HG03378 (cell line): ENCODE results near the gene ASB18.

Source experiments
- ATAC-seq: cut with Tn5 transposase; IDR thresholded peaks from one replicate; pipeline ENCODE4 v1.9.1; 2021; ENCODE audit warnings: mild to moderate bottlenecking, moderate library complexity; ENCODE audit not compliant: unreplicated experiment

Gene ASB18

DNA sequence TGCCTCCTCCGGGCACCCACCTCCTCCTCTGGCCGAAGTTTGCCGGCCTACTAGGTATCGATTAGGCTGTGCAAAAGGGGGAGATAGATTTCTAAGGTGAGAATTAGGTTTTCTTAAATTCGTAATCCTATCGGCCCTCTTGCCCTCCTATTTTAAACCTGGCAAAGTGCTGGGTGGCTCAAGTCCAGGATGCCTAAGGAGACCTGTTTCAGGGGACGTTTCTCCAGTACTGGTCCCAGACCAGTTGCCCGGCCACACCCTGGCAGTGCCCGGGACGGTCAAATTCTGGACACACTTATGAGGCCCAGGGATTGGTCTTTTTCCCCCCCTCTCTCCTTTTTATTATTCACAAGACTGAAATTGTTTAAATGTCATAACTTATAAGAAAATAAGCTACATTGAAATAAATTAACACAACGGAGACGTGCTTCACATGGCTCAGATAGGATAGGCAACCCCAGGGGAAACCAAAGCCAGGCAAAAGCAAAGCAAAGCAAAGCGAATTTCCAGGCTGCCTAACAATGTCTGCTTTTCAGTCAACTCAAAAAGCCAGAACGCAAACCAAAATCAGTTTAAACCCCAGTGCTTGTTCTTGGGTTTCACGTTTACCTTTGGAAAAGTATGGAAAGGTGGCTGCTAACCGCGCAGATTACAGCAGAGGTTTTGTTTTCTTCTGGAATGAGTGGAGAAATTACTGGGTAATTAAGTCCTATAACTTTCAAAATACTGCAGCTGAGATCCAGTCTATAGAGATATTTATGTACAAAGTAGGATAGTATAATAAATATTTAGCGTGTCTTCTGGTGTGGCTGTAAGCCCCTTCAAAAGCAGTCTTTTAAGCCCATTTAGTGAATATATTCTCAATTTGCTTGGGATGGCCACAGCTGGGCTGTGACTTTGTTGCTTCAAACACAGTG is 99.0 kb downstream of the ASB18 start:
- no peak for ATAC-seq

- no peak for ATAC-seq
Observed at GRCh38 chr2:236164201-236164924, 99.8 kb downstream of the ASB18 start.

DNA sequence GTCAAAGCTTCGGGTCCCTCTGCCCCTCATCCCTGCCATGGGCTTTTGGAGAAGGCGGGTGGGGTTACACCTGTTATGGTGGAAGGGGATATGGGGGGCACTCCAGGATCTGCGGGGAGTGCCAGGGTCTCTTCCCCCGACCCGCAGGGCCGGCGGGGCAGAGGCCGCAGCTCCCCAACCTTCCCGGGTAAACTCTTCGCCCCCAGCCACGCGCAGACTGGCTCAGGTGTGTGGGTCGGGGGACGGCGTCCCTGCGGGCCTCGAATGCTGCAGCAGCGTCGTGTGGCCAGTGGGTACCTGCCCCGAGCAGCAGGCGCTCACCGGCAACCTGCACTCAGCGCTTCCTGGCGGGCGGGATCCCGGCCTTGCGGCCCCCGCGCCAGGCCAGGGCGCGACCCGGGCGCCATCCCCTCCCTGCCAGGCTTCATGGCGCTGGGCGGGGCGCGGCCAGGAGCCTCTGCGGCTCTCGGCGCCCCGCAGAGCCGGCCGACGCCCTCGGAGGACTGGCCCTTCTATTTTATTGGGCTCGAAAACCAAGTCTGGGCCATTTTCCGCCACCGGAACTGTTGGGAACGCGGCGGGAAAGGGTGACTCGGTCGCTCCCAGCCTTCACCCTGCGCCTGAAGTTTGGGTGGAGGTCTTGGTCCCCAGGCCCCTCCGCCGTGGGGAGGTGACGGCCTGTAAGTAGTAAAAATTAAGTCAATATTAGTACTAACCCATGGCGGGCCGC is 100.6 kb downstream of the ASB18 start:
- no peak for ATAC-seq

- no peak for ATAC-seq
Observed at GRCh38 chr2:236162882-236163470, 101.2 kb downstream of the ASB18 start.

DNA sequence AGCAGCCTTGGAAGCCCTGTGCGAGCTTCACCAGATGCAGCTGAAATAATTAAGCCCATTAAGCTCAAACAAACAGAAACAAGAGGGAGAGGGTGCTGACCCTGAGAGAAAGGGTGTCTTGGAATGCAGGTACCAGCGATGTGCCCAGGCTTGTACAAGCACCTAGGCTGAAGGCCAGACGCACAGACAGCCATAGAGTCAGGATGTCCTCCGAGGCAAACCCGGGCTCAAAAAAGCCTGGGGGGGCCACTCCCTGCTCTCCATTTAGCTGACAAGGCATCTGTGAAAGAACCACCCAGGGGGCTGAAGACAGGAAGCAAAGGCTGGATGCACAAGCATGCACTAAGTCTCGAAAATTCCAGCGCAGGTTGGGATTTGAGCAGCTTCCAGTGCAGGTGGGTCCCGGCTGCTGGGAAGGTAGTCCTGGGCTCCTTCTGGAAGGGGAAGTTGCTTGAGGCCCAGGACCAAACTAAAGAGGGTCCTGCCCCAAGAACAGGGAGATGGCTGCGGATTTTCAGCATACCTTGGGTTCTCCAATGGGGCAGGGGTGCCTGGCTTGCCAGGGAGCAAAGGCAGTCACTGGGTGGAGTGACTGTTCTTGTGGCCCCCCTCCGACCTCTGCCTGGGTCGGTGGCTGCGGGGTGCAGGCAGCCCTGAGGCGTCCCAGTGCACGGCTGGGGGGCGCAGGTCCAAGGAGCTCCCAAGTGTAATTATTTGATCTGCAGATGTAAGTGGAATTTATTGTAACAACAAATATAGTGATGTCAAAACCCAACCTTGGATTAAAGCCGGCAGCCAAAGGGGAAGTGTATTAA is 102.0 kb downstream of the ASB18 start:
- ATAC-seq, result no peak

- ATAC-seq, result no peak
Observed at GRCh38 chr2:236161531-236161930, 102.7 kb downstream of the ASB18 start.

DNA sequence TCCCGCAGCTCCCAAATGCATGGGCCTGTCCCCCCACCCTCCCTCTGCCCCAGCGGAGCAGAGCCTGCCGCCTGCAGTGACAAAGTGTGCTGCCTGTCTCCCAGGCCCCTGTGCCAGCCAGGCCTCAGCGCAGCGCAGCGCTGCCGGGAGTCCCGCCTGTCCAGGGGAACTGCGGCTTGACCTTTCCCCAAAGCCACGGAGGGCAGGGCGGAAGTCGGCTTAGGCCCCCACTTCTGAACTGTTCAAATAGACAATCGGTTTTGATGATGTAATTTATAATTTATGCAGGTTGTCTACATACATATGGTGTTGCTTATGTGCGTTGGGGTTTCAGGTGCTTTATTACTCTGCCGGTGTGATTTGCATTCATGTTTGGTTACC is 103.1 kb downstream of the ASB18 start:
- ATAC-seq, result no peak

DNA sequence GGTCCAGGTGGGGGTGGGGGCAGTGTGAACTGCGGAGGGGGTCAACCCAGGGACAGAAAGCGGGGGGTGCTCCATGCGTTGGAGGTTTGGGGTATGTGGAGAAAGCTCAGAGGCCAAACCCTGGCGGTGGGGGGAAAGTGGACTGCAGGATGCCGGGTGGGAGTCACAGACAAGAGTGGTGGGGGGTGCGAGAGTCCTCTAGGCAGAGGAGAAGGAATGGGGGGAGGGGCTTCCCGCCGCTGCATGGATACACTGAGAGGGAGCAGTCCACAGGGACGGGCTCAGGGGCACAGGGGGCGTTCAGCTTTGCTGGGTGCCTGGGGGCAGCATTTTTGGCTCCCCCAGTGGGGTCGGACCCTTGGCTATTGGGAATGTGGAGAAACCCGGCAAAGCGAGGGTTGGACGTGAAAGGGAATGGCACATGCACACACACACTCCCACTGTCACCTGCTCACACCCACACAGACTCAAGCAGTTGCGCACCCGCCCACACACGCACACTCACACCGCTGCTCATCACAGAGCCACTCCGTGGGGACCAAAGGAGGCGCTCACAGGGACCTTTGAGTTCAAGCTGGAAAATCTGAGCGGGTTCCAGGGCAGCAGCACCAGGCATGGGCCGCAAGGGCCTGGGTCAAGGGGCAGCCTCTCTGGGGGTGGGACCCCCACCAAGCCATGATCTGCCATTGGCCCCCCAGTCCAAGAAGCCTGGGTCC is 103.7 kb downstream of the ASB18 start:
- ATAC-seq, result no peak

- ATAC-seq, result no peak
Observed at GRCh38 chr2:236159778-236160170, 104.4 kb downstream of the ASB18 start.

GRCh38 chr2:236158969-236159777 is 105.0 kb downstream of the ASB18 start:
- ATAC-seq, result no peak

- ATAC-seq, result no peak
Observed at GRCh38 chr2:236157815-236158498, 106.2 kb downstream of the ASB18 start.

DNA sequence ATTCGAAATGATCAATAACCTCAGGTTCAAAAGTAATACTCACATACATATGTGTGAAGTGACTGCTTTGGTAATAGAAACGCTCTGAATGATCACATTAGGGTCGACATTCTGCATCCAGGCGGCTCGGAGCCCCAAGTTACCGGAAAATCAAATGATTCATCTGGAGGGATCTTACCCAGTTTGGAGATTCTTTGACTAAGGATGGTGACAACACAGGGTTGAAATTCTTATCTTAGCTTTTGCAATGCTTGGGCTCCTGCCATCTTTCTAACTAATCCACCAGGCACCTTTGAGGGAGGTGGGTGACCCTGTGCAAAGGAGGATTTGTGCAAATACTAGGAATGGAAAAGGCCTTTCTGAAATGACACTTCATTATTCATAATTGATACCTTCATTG is 106.8 kb downstream of the ASB18 start:
- no peak for ATAC-seq

GRCh38 chr2:236156860-236157194 is 107.4 kb downstream of the ASB18 start:
- no peak for ATAC-seq

DNA sequence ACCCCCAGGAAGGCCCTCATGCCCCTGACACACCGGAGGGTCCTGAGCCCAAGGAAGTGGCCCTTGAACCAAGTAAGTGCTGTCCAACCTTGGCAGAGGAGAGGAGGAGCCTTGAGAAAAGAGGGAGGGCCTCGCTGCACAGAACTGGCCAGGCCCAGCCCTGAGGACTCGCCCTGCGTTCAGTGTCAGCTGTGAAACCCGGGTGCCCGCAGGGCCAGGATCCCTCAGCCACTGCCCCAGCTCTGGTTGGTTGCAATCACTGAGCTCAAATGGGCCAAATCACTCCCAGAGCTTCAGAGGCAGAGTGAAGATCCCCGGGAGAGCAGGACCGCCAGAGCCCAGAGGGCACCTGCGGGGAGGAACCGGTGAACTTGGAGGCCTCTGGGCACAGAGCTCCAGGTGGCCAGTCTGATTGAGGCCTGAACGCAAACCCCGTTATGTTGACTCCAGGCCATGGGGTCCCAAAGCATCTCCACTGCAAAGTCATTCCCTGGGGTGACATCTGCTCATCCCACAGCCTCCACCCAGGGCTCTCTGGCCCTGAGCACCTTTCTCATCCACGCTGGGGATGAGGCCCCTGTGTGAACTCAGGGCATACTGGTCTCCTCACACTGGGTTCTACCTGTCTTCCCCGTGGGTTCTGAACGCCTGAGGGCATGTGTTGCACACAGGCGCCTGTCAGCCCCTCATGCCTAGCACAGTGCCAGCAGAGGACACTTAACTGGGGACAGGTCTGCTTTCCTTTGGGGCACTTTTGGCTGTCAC is 107.9 kb downstream of the ASB18 start:
- no peak for ATAC-seq

- no peak for ATAC-seq
Observed at GRCh38 chr2:236155406-236155805, 108.8 kb downstream of the ASB18 start.

GRCh38 chr2:236146436-236146835 is 117.8 kb downstream of the ASB18 start:
- ATAC-seq, result no peak

- no peak for ATAC-seq
Observed at GRCh38 chr2:236143811-236144210, 120.4 kb downstream of the ASB18 start.
